Upper lobe of left lung (tissue), 4 donors: ENCODE measurements around the gene CD59.

Experiments
- CTCF ChIP-seq, 6 experiments: fragments of 450-650 bp in 4 of 6; fragments of 200-600 bp in 2 of 6; sonication (generic) in 2 of 6; IDR thresholded peaks; one replicate each; pipeline ENCODE4 v1.5.1; 2016 to 2019; ENCODE audit warnings: antibody characterized with exemption in 6 of 6
- EP300 ChIP-seq, 4 donors: sonication (generic); formaldehyde crosslinking; IDR thresholded peaks; one replicate each; pipeline ENCODE4 v1.5.1; 2017; ENCODE audit warnings: antibody characterized with exemption in 4 of 4, control low read depth in 2 of 4
- POLR2A ChIP-seq, 4 donors: fragments of 450-650 bp; IDR thresholded peaks; one replicate each; pipeline ENCODE4 v1.5.1; 2016 to 2017; ENCODE audit warnings: antibody characterized with exemption in 4 of 4, mild to moderate bottlenecking in 2 of 4
- POLR2AphosphoS5 ChIP-seq, 2 donors: sonication (generic); formaldehyde crosslinking; IDR thresholded peaks; one replicate each; pipeline ENCODE4 v1.5.1; 2017; ENCODE audit warnings: antibody characterized with exemption in 2 of 2

GRCh38 chr11:33664827-33665226 lies 71.4 kb downstream of the CD59 start:
- TF ChIP-seq CTCF (IDR thresholded peaks at IDR 0.05) (no peak), POLR2A (IDR thresholded peaks at IDR 0.05) (no peak), POLR2AphosphoS5 (IDR thresholded peaks at IDR 0.05) (no peak), EP300 (IDR thresholded peaks at IDR 0.05) (no peak)
